HEK293 (cell line): ENCODE data around the gene KRT71.

Experiments
- ZNF544 ChIP-seq: fragments of 450-650 bp; formaldehyde crosslinking; IDR thresholded peaks from 2 replicates; pipeline ENCODE4 v1.5.0; 2017; ENCODE audit warnings: missing biosample characterization, missing genetic modification characterization
- ZNF549 ChIP-seq: fragments of 450-650 bp; IDR thresholded peaks from 2 replicates; pipeline ENCODE4 v1.5.1; 2018; ENCODE audit warnings: missing biosample characterization, missing genetic modification characterization, mild to moderate bottlenecking, inconsistent platforms, moderate library complexity
- ZNF626 ChIP-seq: fragments of 450-650 bp; sonication (Bioruptor Pico); formaldehyde crosslinking; IDR thresholded peaks from 2 replicates; pipeline ENCODE4 v1.5.1; 2018; ENCODE audit warnings: missing biosample characterization, missing genetic modification characterization, inconsistent platforms
- ZNF76 ChIP-seq: fragments of 450-650 bp; formaldehyde crosslinking; IDR thresholded peaks from 2 replicates; pipeline ENCODE4; 2016; ENCODE audit warnings: low read depth, missing biosample characterization, missing genetic modification characterization, borderline replicate concordance
- ZNF768 ChIP-seq: fragments of 450-650 bp; formaldehyde crosslinking; IDR thresholded peaks from 2 replicates; pipeline ENCODE4 v1.5.1; 2018; ENCODE audit warnings: missing biosample characterization, mild to moderate bottlenecking, missing genetic modification characterization
- ZSCAN23 ChIP-seq: fragments of 450-650 bp; formaldehyde crosslinking; IDR thresholded peaks from 2 replicates; pipeline ENCODE4 v1.5.1; 2016; ENCODE audit warnings: missing biosample characterization, missing genetic modification characterization
- TF ChIP-seq, protein P1 (sequence below): fragments of 450-650 bp; formaldehyde crosslinking; IDR thresholded peaks from 2 replicates; pipeline ENCODE4 v1.5.1; 2016; ENCODE audit warnings: missing biosample characterization, missing genetic modification characterization
- TF ChIP-seq, protein P2 (sequence below): fragments of 450-650 bp; formaldehyde crosslinking; IDR thresholded peaks from 2 replicates; pipeline ENCODE4 v1.5.1; 2016; ENCODE audit warnings: missing biosample characterization, missing genetic modification characterization

DNA sequence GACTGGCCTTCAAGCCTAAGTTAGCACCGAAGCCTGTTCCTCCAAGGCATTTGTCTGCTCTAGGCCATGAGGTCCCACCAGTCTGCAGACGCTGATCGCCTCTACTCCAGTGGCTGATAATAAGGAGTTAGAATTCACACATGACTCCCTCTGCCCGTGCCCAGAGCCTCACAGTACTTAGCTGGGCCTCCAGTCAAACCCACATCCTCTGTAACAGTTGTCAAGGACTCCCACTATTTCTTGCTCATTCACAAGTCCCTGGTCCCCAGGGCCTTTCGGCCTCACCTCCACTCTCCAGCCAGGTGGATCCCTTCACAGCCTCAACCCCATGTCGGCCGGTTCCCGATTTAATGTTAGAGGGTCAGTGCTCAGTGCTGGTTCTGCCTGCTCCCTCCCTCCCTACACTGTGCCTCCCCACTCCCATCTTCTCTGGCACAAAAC lies 26.4 kb downstream of the KRT71 start:
- TF ChIP-seq, protein P1, sequence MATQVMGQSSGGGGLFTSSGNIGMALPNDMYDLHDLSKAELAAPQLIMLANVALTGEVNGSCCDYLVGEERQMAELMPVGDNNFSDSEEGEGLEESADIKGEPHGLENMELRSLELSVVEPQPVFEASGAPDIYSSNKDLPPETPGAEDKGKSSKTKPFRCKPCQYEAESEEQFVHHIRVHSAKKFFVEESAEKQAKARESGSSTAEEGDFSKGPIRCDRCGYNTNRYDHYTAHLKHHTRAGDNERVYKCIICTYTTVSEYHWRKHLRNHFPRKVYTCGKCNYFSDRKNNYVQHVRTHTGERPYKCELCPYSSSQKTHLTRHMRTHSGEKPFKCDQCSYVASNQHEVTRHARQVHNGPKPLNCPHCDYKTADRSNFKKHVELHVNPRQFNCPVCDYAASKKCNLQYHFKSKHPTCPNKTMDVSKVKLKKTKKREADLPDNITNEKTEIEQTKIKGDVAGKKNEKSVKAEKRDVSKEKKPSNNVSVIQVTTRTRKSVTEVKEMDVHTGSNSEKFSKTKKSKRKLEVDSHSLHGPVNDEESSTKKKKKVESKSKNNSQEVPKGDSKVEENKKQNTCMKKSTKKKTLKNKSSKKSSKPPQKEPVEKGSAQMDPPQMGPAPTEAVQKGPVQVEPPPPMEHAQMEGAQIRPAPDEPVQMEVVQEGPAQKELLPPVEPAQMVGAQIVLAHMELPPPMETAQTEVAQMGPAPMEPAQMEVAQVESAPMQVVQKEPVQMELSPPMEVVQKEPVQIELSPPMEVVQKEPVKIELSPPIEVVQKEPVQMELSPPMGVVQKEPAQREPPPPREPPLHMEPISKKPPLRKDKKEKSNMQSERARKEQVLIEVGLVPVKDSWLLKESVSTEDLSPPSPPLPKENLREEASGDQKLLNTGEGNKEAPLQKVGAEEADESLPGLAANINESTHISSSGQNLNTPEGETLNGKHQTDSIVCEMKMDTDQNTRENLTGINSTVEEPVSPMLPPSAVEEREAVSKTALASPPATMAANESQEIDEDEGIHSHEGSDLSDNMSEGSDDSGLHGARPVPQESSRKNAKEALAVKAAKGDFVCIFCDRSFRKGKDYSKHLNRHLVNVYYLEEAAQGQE, result no peak
- TF ChIP-seq, protein P2, sequence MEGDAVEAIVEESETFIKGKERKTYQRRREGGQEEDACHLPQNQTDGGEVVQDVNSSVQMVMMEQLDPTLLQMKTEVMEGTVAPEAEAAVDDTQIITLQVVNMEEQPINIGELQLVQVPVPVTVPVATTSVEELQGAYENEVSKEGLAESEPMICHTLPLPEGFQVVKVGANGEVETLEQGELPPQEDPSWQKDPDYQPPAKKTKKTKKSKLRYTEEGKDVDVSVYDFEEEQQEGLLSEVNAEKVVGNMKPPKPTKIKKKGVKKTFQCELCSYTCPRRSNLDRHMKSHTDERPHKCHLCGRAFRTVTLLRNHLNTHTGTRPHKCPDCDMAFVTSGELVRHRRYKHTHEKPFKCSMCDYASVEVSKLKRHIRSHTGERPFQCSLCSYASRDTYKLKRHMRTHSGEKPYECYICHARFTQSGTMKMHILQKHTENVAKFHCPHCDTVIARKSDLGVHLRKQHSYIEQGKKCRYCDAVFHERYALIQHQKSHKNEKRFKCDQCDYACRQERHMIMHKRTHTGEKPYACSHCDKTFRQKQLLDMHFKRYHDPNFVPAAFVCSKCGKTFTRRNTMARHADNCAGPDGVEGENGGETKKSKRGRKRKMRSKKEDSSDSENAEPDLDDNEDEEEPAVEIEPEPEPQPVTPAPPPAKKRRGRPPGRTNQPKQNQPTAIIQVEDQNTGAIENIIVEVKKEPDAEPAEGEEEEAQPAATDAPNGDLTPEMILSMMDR (tag by site-specific recombination), result no peak
- TF ChIP-seq ZSCAN23, result no peak
- TF ChIP-seq ZNF549 (tag by site-specific recombination), result no peak
- no peak for TF ChIP-seq ZNF76 (tag by site-specific recombination)
- no peak for TF ChIP-seq ZNF544 (tag by site-specific recombination)
- no peak for TF ChIP-seq ZNF768 (tag by site-specific recombination)
- no peak for TF ChIP-seq ZNF626 (tag by site-specific recombination)
